HL-60/S4 (cell line): ENCODE data around the gene UTP14C.
"Not testable (repeated sequence)": the region's sequence is repeated elsewhere in the genome, so short reads cannot be mapped to it uniquely, and the experiment has no call there.

Experiments
- in situ Hi-C: fragments of 300-500 bp; cut with MboI; formaldehyde crosslinking; loops from 2 replicates; pipeline ENCODE4 v1.14.3; 2022; ENCODE audit warnings: low sequenced_read_pairs

The UTP14C gene

GRCh38 chr13:52043675-52044074 lies 19.2 kb downstream of the UTP14C start:
- in situ Hi-C loops, result no loop called here

- in situ Hi-C loops, result no loop called here
Observed at GRCh38 chr13:52047463-52047862, 23.0 kb downstream of the UTP14C start.

GRCh38 chr13:52048516-52048915 lies 24.0 kb downstream of the UTP14C start:
- in situ Hi-C loops, result no loop called here

- in situ Hi-C loops, result no loop called here
Observed at GRCh38 chr13:52051400-52051799, 26.9 kb downstream of the UTP14C start.

- in situ Hi-C loops, result no loop called here
Observed at GRCh38 chr13:52053460-52053859, 29.0 kb downstream of the UTP14C start.

- in situ Hi-C loops, result not testable (repeated sequence)
Observed at GRCh38 chr13:52061064-52061463, 36.6 kb downstream of the UTP14C start.

GRCh38 chr13:52061587-52061986 lies 37.1 kb downstream of the UTP14C start:
- in situ Hi-C loops, result no loop called here

- in situ Hi-C loops, result no loop called here
Observed at GRCh38 chr13:52067237-52067636, 42.7 kb downstream of the UTP14C start.

- in situ Hi-C loops, result no loop called here
Observed at GRCh38 chr13:52070929-52071523, 46.5 kb downstream of the UTP14C start.
